Activated T-helper 17 cell treated with anti-CD3 and anti-CD28 coated beads, Interleukin-2, amount 50 U/mL, for 72 hours (primary cell): Measurements from ENCODE around the gene PCDHGA3. TPM values are rescaled to one million over a fixed set of nuclear protein-coding genes. Genes with fewer than 3 reads are reported as not detected.
"Not testable (repeated sequence)": the region's sequence is repeated elsewhere in the genome, so short reads cannot be mapped to it uniquely, and the experiment has no call there.

Source experiments
- ATAC-seq: fragments of 150-1000 bp; cut with Tn5 transposase; replicated peaks from 2 replicates; pipeline ENCODE4 v1.10.0; 2021; ENCODE audit warnings: mild to moderate bottlenecking, moderate library complexity
- H3K27ac Mint-ChIP-seq: one replicate; pipeline ENCODE4 v1.8.0; 2022; ENCODE audit warnings: mixed read lengths
- H3K27me3 Mint-ChIP-seq: one replicate; pipeline ENCODE4 v1.8.0; 2022; ENCODE audit warnings: mixed read lengths
- H3K36me3 Mint-ChIP-seq: one replicate; pipeline ENCODE4 v1.8.0; 2022; ENCODE audit warnings: low read depth, mild to moderate bottlenecking, mixed read lengths
- H3K4me1 Mint-ChIP-seq: one replicate; pipeline ENCODE4 v1.8.0; 2022; ENCODE audit warnings: mixed read lengths
- H3K4me3 Mint-ChIP-seq: one replicate; pipeline ENCODE4 v1.8.0; 2022; ENCODE audit warnings: mild to moderate bottlenecking, mixed read lengths
- H3K9me3 Mint-ChIP-seq: one replicate; pipeline ENCODE4 v1.8.0; 2022; ENCODE audit warnings: mixed read lengths
- total RNA-seq, 2 donors: library from RNA; stranded (reverse); gene quantifications; one replicate each; pipeline ENCODE4 v1.2.3, GENCODE V29; 2022

PCDHGA3 gene
- total RNA-seq, 2 donors from 2014 or later = 0.09 TPM; not detected in 1

GRCh38 chr5:141384471-141385267 lies 41.0 kb downstream of the PCDHGA3 start:
- H3K9me3 Mint-ChIP-seq = peaks cover 14% of the 10 kb centered on the region
- H3K27me3 Mint-ChIP-seq = peaks cover 54% of the 10 kb centered on the region
- H3K27ac Mint-ChIP-seq = no peak overlapping the region
- H3K4me1 Mint-ChIP-seq = no peaks in the 10 kb centered on the region
- H3K4me3 Mint-ChIP-seq = no peak overlapping the region
- peaks cover 11% of the 10 kb centered on the region for H3K36me3 Mint-ChIP-seq
- no peak for ATAC-seq

DNA sequence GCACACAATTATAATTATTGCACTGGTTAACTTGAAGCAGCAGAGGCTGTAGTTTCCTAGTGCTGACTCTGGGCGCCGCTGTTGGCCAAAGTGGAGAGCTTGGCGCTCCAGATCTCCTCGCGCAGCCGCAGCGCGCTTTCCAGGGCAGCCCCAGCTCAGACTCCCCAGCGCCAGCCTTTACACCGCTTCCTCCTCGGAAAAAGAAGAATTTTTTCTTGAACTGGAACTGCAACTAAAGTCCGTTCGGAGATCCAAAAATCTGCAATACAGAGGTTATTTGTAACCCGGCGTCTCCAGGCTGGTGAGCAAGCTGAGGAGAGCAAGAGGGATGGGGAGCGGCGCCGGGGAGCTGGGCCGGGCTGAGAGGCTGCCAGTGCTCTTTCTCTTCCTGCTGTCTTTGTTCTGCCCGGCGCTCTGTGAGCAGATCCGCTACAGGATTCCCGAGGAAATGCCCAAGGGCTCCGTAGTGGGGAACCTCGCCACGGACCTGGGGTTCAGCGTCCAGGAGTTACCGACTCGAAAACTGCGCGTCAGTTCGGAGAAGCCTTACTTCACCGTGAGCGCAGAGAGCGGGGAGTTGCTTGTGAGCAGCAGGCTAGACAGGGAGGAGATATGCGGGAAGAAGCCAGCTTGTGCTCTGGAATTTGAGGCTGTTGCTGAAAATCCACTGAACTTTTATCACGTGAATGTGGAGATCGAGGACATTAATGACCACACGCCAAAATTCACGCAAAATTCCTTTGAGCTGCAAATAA lies 44.1 kb downstream of the PCDHGA3 start, which contains the start of gene PCDHGB4:
TSS of gene PCDHGB4 (plus strand) at position 142 of the 755 bp plus-strand sequence. CDS start at position 329, 187 bp downstream.
- Mint-ChIP-seq H3K9me3 (peaks cover 22% of the 10 kb centered on the region), H3K36me3 (peaks cover 12% of the 10 kb centered on the region), H3K27me3 (peaks cover 60% of the 10 kb centered on the region), H3K4me3 (peak within 1 kb of the TSS; percentile 22)
- not testable (repeated sequence) for H3K27ac Mint-ChIP-seq, H3K4me1 Mint-ChIP-seq
- peak; percentile 48 for ATAC-seq

- H3K27ac Mint-ChIP-seq = no peak overlapping the region
- H3K27me3 Mint-ChIP-seq = peaks cover 59% of the 10 kb centered on the region
- ATAC-seq = no peak
- H3K4me1 Mint-ChIP-seq = no peaks in the 10 kb centered on the region
- peaks cover 10% of the 10 kb centered on the region for H3K36me3 Mint-ChIP-seq
- H3K9me3 Mint-ChIP-seq = peaks cover 22% of the 10 kb centered on the region
- no peak overlapping the region for H3K4me3 Mint-ChIP-seq
Observed at GRCh38 chr5:141388661-141389060, 45.0 kb downstream of the PCDHGA3 start.

GRCh38 chr5:141389153-141390042 lies 45.8 kb downstream of the PCDHGA3 start:
- Mint-ChIP-seq H3K27me3 (peaks cover 59% of the 10 kb centered on the region), H3K27ac (no peak overlapping the region)

GRCh38 chr5:141392429-141393198 lies 49.0 kb downstream of the PCDHGA3 start, which contains the start of gene PCDHGA8:
PCDHGA8 (plus strand) TSS chr5:141392633; CDS start chr5:141392814, 181 bp downstream.
- no peak within 1 kb of the TSS for H3K4me3 Mint-ChIP-seq
- H3K9me3 Mint-ChIP-seq = peaks cover 21% of the 10 kb centered on the region
- ATAC-seq = no peak
- H3K27me3 Mint-ChIP-seq = peaks cover 54% of the 10 kb centered on the region
- peaks cover 10% of the 10 kb centered on the region for H3K36me3 Mint-ChIP-seq
- H3K4me1 Mint-ChIP-seq = no peaks in the 10 kb centered on the region
- H3K27ac Mint-ChIP-seq = no peak within 1 kb of the TSS

More at GRCh38 chr5:141389153-141390042, 45.8 kb downstream of the PCDHGA3 start:
- H3K4me1 Mint-ChIP-seq = no peaks in the 10 kb centered on the region
- no peak for ATAC-seq
- H3K4me3 Mint-ChIP-seq = no peak overlapping the region
- H3K36me3 Mint-ChIP-seq = peaks cover 10% of the 10 kb centered on the region
- peaks cover 27% of the 10 kb centered on the region for H3K9me3 Mint-ChIP-seq

GRCh38 chr5:141393267-141393666 lies 49.6 kb downstream of the PCDHGA3 start:
- Mint-ChIP-seq H3K27me3 (peaks cover 52% of the 10 kb centered on the region), H3K9me3 (peaks cover 21% of the 10 kb centered on the region), H3K27ac (no peak overlapping the region), H3K4me1 (no peaks in the 10 kb centered on the region), H3K36me3 (peaks cover 9% of the 10 kb centered on the region), H3K4me3 (no peak overlapping the region)
- no peak for ATAC-seq

DNA sequence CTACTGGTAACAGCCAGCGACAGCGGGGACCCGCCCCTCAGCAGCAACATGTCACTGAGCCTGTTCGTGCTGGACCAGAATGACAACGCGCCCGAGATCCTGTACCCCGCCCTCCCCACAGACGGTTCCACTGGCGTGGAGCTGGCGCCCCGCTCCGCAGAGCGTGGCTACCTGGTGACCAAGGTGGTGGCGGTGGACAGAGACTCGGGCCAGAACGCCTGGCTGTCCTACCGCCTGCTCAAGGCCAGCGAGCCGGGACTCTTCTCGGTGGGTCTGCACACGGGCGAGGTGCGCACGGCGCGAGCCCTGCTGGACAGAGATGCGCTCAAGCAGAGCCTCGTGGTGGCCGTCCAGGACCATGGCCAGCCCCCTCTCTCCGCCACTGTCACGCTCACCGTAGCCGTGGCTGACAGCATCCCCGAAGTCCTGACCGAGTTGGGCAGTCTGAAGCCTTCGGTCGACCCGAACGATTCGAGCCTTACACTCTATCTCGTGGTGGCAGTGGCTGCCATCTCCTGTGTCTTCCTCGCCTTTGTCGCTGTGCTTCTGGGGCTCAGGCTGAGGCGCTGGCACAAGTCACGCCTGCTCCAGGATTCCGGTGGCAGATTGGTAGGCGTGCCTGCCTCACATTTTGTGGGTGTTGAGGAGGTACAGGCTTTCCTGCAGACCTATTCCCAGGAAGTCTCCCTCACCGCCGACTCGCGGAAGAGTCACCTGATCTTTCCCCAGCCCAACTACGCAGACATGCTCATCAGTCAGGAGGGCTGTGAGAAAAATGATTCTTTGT lies 51.0 kb downstream of the PCDHGA3 start:
- not testable (repeated sequence) for H3K4me3 Mint-ChIP-seq, H3K4me1 Mint-ChIP-seq, H3K27ac Mint-ChIP-seq

More for the DNA sequence above, 51.0 kb downstream of the PCDHGA3 start:
- peaks cover 52% of the 10 kb centered on the region for H3K27me3 Mint-ChIP-seq
- H3K9me3 Mint-ChIP-seq = peaks cover 13% of the 10 kb centered on the region
- H3K36me3 Mint-ChIP-seq, ATAC-seq: not testable (repeated sequence)

Other genes with a start within 250 kb of the PCDHGA3 start
- gene PCDHB2, start 249.2 kb upstream of the PCDHGA3 start, total RNA-seq = under 1 TPM; 0.06 to 0.24 TPM
- gene PCDHB3, start 243.4 kb upstream of the PCDHGA3 start, total RNA-seq = under 1 TPM in 1 of 2 donors, not detected in 1; 0.08 TPM
- gene PCDHB4, start 222.0 kb upstream of the PCDHGA3 start, total RNA-seq = not detected
- gene PCDHB5, start 208.6 kb upstream of the PCDHGA3 start, total RNA-seq = not detected
- not detected for gene PCDHB6, start 193.8 kb upstream of the PCDHGA3 start, total RNA-seq
- not detected for gene PCDHB7, start 171.2 kb upstream of the PCDHGA3 start, total RNA-seq
- not detected for gene PCDHB8, start 166.0 kb upstream of the PCDHGA3 start, total RNA-seq
- gene PCDHB16, start 161.4 kb upstream of the PCDHGA3 start, total RNA-seq = not detected
- gene PCDHB9, start 156.7 kb upstream of the PCDHGA3 start, total RNA-seq = not detected
- gene PCDHB10, start 151.5 kb upstream of the PCDHGA3 start, total RNA-seq = not detected
- gene PCDHB11, start 144.2 kb upstream of the PCDHGA3 start, total RNA-seq = not detected
- not detected for gene PCDHB12, start 135.1 kb upstream of the PCDHGA3 start, total RNA-seq
- gene PCDHB13, start 129.9 kb upstream of the PCDHGA3 start, total RNA-seq = under 1 TPM in 1 of 2 donors, not detected in 1; 0.08 TPM
- not detected for gene PCDHB14, start 120.5 kb upstream of the PCDHGA3 start, total RNA-seq
- gene PCDHB15, start 98.4 kb upstream of the PCDHGA3 start, total RNA-seq = not detected
- under 1 TPM in 1 of 2 donors, not detected in 1; 0.42 TPM for gene SLC25A2, start 39.8 kb upstream of the PCDHGA3 start, total RNA-seq
- 10 to 100 TPM; 45.3 to 50.4 TPM for gene TAF7, start 23.0 kb upstream of the PCDHGA3 start, total RNA-seq
- gene PCDHGA1, start 13.3 kb upstream of the PCDHGA3 start, total RNA-seq = under 1 TPM; 0.09 to 0.16 TPM
- gene PCDHGA2, start 5.1 kb upstream of the PCDHGA3 start, total RNA-seq = not detected
- gene PCDHGB1, start 6.3 kb downstream of the PCDHGA3 start, total RNA-seq = not detected
- under 1 TPM in 1 of 2 donors, not detected in 1; 0.32 TPM for gene PCDHGA4, start 11.2 kb downstream of the PCDHGA3 start, total RNA-seq
- gene PCDHGB2, start 16.2 kb downstream of the PCDHGA3 start, total RNA-seq = under 1 TPM; 0.17 to 0.34 TPM
- under 1 TPM in 1 of 2 donors, not detected in 1; 0.11 TPM for gene PCDHGA5, start 20.3 kb downstream of the PCDHGA3 start, total RNA-seq
- under 1 TPM in 1 of 2 donors, not detected in 1; 0.21 TPM for gene PCDHGB3, start 26.4 kb downstream of the PCDHGA3 start, total RNA-seq
- gene PCDHGA6, start 30.1 kb downstream of the PCDHGA3 start, total RNA-seq = under 1 TPM; 0.06 to 0.40 TPM
- under 1 TPM in 1 of 2 donors, not detected in 1; 0.06 TPM for gene PCDHGA7, start 38.9 kb downstream of the PCDHGA3 start, total RNA-seq
- under 1 TPM; 0.06 to 0.08 TPM for gene PCDHGB4, start 43.9 kb downstream of the PCDHGA3 start, total RNA-seq
- gene PCDHGA8, start 48.8 kb downstream of the PCDHGA3 start, total RNA-seq = not detected
- gene PCDHGB5, start 54.1 kb downstream of the PCDHGA3 start, total RNA-seq = under 1 TPM; 0.09 to 0.24 TPM
- gene PCDHGA9, start 58.9 kb downstream of the PCDHGA3 start, total RNA-seq = not detected
- under 1 TPM in 1 of 2 donors, not detected in 1; 0.08 TPM for gene PCDHGB6, start 64.2 kb downstream of the PCDHGA3 start, total RNA-seq
- gene PCDHGA10, start 69.2 kb downstream of the PCDHGA3 start, total RNA-seq = under 1 TPM; 0.06 to 0.08 TPM
- under 1 TPM in 1 of 2 donors, not detected in 1; 0.11 TPM for gene PCDHGB7, start 73.8 kb downstream of the PCDHGA3 start, total RNA-seq
- under 1 TPM in 1 of 2 donors, not detected in 1; 0.09 TPM for gene PCDHGA11, start 77.2 kb downstream of the PCDHGA3 start, total RNA-seq
- gene PCDHGA12, start 86.7 kb downstream of the PCDHGA3 start, total RNA-seq = not detected
- gene PCDHGC3, start 132.1 kb downstream of the PCDHGA3 start, total RNA-seq = under 1 TPM in 1 of 2 donors, not detected in 1; 0.56 TPM
- not detected for gene PCDHGC4, start 141.2 kb downstream of the PCDHGA3 start, total RNA-seq
- gene PCDHGC5, start 145.3 kb downstream of the PCDHGA3 start, total RNA-seq = not detected